ENCODE measurements around the gene TEX48. TPM values are rescaled to one million over a fixed set of nuclear protein-coding genes. Genes with fewer than 3 reads are reported as not detected.

Gene TEX48
- total RNA-seq, 2 experiments from 2014 or later, result 0.61 to 1.7 TPM

- peaks cover 18% of the 10 kb centered on the region for H3K9me3 Mint-ChIP-seq (ENCODE audit: insufficient read depth)
- ATAC-seq, result no peak
- DNase-seq, result no peak
- H3K27ac Mint-ChIP-seq, result peak overlapping the region; percentile 21
- POLR2A ChIA-PET, result interaction anchor here (0.6 to 1.4 kb wide), 2 partner anchors 8 to 13 kb away, joined by 4 read pairs; no protein-coding TSS in a partner anchor
- no peaks in the 10 kb centered on the region for H3K27me3 Mint-ChIP-seq (ENCODE audit: low read depth)
- peaks cover 34% of the 10 kb centered on the region for H3K36me3 Mint-ChIP-seq (ENCODE audit: low read depth)
- peaks cover 72% of the 10 kb centered on the region for H3K4me1 Mint-ChIP-seq (ENCODE audit: low read depth)
- CTCF ChIA-PET, result interaction anchor here (0.6 to 9.9 kb wide), 25 partner anchors 10 to 841 kb away, joined by 3 to 243 read pairs (median 23); partner anchors contain the start of gene TNFSF8
- H3K4me3 Mint-ChIP-seq, result no peak overlapping the region
These were observed 854 bp upstream of the TEX48 start for GRCh38 chr9:114682846-114683245.

DNA sequence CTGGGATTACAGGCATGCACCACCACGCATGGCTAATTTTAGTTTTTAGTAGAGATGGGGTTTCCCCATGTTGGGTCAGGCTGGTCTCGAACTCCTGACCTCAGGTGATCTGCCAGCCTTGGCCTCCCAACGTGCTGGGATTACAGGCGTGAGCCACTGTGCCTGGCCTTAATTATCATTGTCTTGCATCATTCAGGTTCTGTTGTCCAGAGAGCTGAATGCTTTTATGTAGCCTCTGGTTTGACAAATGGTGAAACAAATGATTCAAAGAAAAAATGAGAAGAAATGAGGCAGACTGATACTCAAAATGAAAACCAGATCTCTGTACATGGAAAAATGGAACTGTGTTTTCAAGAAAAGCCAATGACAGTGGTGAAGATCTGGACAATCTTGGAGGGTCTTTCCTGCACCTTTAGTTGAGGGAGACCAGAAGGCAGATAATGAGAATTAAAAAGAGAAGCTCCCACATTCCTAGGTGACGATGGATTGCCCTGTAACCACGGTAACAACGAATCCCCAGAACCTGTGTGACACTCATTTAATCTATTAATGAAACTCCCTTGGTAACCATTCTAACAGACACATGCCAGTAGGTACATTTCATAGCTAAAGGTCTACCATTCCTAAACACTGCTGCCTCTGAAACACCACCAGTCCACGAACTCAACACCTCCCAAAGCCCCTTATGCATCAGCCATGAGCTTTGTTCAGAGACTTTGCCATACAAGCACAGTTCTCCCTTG is 1.6 kb downstream of the TEX48 start:
- peaks cover 12% of the 10 kb centered on the region for H3K36me3 Mint-ChIP-seq (ENCODE audit: low read depth)
- no peaks in the 10 kb centered on the region for H3K27me3 Mint-ChIP-seq (ENCODE audit: low read depth)
- ChIA-PET CTCF (interaction anchor here (0.7 to 9.9 kb wide), 62 partner anchors 9 to 846 kb away, joined by 3 to 243 read pairs (median 5); partner anchors contain the start of gene TNFSF8), POLR2A (interaction anchor here (0.7 to 1.4 kb wide), 4 partner anchors 26 to 334 kb away, joined by 3 to 5 read pairs (median 4); partner anchors contain the start of gene TNFSF8)
- ATAC-seq, result no peak
- H3K4me1 Mint-ChIP-seq (ENCODE audit: low read depth), result peaks cover 61% of the 10 kb centered on the region
- DNase-seq, result no peak
- H3K4me3 Mint-ChIP-seq, result no peak overlapping the region
- peaks cover 10% of the 10 kb centered on the region for H3K9me3 Mint-ChIP-seq (ENCODE audit: insufficient read depth)
- H3K27ac Mint-ChIP-seq, result no peak overlapping the region

DNA sequence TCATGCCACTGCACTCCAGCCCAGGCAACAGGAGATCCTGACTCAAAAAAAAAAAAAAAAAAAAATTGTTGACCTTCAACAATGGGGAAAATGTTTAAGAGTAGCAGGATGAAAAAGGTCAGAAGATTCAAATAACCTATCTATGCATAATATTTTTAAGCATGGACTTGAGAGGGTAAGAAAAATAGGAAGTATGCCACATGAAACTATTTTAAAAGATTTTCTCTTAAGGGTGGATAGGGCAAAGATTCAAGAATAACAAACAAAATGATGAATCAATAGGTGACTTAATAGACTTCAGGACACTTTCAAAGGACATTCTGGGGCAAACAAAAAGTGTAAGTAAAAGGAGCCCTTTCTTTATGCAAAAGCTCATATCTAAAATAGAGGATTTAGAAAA is 3.2 kb downstream of the TEX48 start:
- DNase-seq, result no peak
- H3K27ac Mint-ChIP-seq, result no peak overlapping the region
- H3K4me3 Mint-ChIP-seq, result no peak overlapping the region
- ChIA-PET POLR2A (no interaction called here), CTCF (interaction anchor here (0.7 to 9.9 kb wide), 9 partner anchors 25 to 845 kb away, joined by 3 to 243 read pairs (median 27); no protein-coding TSS in a partner anchor)
- H3K36me3 Mint-ChIP-seq (ENCODE audit: low read depth), result peaks cover 7% of the 10 kb centered on the region
- peaks cover 3% of the 10 kb centered on the region for H3K27me3 Mint-ChIP-seq (ENCODE audit: low read depth)
- H3K4me1 Mint-ChIP-seq (ENCODE audit: low read depth), result peaks cover 63% of the 10 kb centered on the region
- no peak for ATAC-seq
- H3K9me3 Mint-ChIP-seq (ENCODE audit: insufficient read depth), result no peaks in the 10 kb centered on the region

- peaks cover 6% of the 10 kb centered on the region for H3K27me3 Mint-ChIP-seq (ENCODE audit: low read depth)
- H3K4me3 Mint-ChIP-seq, result no peak overlapping the region
- DNase-seq, result no peak
- H3K27ac Mint-ChIP-seq, result peak overlapping the region; percentile 24
- no peak for ATAC-seq
- CTCF ChIA-PET, result interaction anchor here (1.0 to 9.9 kb wide), 7 partner anchors 16 to 339 kb away, joined by 3 to 243 read pairs (median 3); no protein-coding TSS in a partner anchor
- POLR2A ChIA-PET, result interaction anchor here (0.6 kb wide), 1 partner anchor 17 kb away, joined by 3 read pairs; no protein-coding TSS in a partner anchor
- peaks cover 3% of the 10 kb centered on the region for H3K36me3 Mint-ChIP-seq (ENCODE audit: low read depth)
- H3K4me1 Mint-ChIP-seq (ENCODE audit: low read depth), result peaks cover 58% of the 10 kb centered on the region
- no peaks in the 10 kb centered on the region for H3K9me3 Mint-ChIP-seq (ENCODE audit: insufficient read depth)
These were observed 3.9 kb downstream of the TEX48 start for GRCh38 chr9:114678130-114678529.

DNA sequence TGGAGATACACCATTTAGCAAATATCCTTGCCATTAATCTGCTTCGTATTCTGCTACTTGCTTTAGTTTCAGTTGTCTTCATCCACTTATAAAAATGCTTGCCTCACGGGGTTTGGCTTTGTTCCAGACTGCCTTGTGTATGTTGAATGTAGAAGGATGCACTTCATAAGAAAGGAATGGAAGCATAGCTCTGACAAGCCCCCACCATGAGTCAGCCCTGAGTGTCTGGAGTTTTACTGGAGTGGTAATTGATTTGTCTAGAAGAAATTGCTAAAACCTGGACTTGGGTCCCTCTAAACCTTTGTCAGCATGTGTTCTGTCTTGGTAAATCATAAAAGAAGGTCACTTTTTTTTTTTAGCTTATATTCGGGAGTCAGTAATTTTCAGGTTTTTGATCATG is 4.6 kb downstream of the TEX48 start:
- ATAC-seq, result no peak
- POLR2A ChIA-PET, result interaction anchor here (0.7 kb wide), 1 partner anchor 432 kb away, joined by 4 read pairs; no protein-coding TSS in a partner anchor
- no peak overlapping the region for H3K4me3 Mint-ChIP-seq
- peaks cover 2% of the 10 kb centered on the region for H3K36me3 Mint-ChIP-seq (ENCODE audit: low read depth)
- no peaks in the 10 kb centered on the region for H3K9me3 Mint-ChIP-seq (ENCODE audit: insufficient read depth)
- H3K27me3 Mint-ChIP-seq (ENCODE audit: low read depth), result peaks cover 11% of the 10 kb centered on the region
- H3K4me1 Mint-ChIP-seq (ENCODE audit: low read depth), result peaks cover 53% of the 10 kb centered on the region
- no peak for DNase-seq
- H3K27ac Mint-ChIP-seq, result peak overlapping the region; percentile 53
- CTCF ChIA-PET, result interaction anchor here (1.0 to 9.9 kb wide), 9 partner anchors 15 to 340 kb away, joined by 3 to 243 read pairs (median 3); no protein-coding TSS in a partner anchor

DNA sequence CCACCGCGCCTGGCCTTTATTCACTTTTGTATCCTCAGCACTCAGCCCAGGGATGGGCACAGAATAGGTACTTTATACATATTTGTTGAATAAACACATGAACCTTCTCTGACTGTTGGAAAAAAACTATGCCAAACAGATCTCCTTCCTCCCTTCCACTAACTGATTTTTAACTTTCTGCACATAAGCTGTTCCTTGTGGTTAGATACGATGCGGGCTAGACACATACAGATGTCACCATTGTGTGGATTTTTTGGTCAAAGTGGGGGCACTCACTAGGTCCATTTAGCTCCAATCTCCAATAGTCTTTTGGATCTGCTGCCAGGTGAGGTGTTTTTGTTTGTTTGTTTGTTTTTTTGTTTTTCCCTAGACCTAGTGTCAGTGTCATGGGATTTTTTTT is 5.1 kb downstream of the TEX48 start:
- ChIA-PET CTCF (interaction anchor here (0.8 to 9.9 kb wide), 8 partner anchors 9 to 340 kb away, joined by 3 to 243 read pairs (median 4); no protein-coding TSS in a partner anchor), POLR2A (interaction anchor here (0.7 kb wide), 1 partner anchor 431 kb away, joined by 4 read pairs; no protein-coding TSS in a partner anchor)
- peaks cover 16% of the 10 kb centered on the region for H3K27me3 Mint-ChIP-seq (ENCODE audit: low read depth)
- no peak for ATAC-seq
- no peak overlapping the region for H3K4me3 Mint-ChIP-seq
- H3K27ac Mint-ChIP-seq, result no peak overlapping the region
- DNase-seq, result no peak
- peaks cover 2% of the 10 kb centered on the region for H3K36me3 Mint-ChIP-seq (ENCODE audit: low read depth)
- no peaks in the 10 kb centered on the region for H3K9me3 Mint-ChIP-seq (ENCODE audit: insufficient read depth)
- peaks cover 52% of the 10 kb centered on the region for H3K4me1 Mint-ChIP-seq (ENCODE audit: low read depth)

DNA sequence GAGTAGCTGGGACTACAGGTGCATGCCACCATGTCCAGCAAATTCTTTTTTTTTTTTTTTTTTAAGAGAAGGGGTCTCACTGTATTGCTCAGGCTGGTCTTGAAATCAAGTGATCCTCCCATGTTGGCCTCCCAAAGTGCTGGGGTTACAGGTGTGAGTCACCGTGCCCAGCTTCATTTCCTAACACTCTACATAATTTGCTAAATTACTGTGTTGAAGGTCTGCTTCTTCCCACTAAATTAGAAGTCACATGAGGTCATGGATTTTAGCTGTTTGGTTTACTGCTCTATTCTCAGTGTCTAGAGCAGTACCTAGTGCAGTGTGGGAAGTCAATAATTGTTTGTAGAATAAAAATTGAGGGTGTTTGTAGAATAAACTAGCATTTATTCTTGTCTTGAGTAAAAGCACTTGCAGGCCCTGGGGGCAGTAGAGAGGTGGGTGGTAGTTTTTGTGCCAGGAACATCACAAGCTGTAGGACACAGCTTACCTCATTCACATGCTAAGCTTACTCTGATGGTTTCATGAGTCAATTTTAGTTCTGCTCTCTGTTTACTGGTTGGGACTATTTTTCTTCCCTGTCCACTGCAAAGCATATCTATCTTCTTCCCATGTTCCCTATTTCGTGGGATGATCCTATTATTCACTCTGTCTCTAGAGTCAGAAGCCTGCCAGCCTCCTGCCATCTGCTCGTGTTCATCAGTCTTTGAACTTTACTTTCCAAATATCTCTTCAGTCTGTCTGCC is 7.0 kb downstream of the TEX48 start:
- DNase-seq, result no peak
- H3K27ac Mint-ChIP-seq, result no peak overlapping the region
- H3K4me1 Mint-ChIP-seq (ENCODE audit: low read depth), result peaks cover 38% of the 10 kb centered on the region
- CTCF ChIA-PET, result interaction anchor here (1.5 to 9.9 kb wide), 5 partner anchors 13 to 342 kb away, joined by 6 to 243 read pairs (median 10); no protein-coding TSS in a partner anchor
- peaks cover 18% of the 10 kb centered on the region for H3K27me3 Mint-ChIP-seq (ENCODE audit: low read depth)
- no peaks in the 10 kb centered on the region for H3K9me3 Mint-ChIP-seq (ENCODE audit: insufficient read depth)
- no peak overlapping the region for H3K4me3 Mint-ChIP-seq
- POLR2A ChIA-PET, result interaction anchor here (0.6 kb wide), 1 partner anchor 670 kb away, joined by 6 read pairs; no protein-coding TSS in a partner anchor
- H3K36me3 Mint-ChIP-seq (ENCODE audit: low read depth), result peaks cover 2% of the 10 kb centered on the region
- no peak for ATAC-seq

DNA sequence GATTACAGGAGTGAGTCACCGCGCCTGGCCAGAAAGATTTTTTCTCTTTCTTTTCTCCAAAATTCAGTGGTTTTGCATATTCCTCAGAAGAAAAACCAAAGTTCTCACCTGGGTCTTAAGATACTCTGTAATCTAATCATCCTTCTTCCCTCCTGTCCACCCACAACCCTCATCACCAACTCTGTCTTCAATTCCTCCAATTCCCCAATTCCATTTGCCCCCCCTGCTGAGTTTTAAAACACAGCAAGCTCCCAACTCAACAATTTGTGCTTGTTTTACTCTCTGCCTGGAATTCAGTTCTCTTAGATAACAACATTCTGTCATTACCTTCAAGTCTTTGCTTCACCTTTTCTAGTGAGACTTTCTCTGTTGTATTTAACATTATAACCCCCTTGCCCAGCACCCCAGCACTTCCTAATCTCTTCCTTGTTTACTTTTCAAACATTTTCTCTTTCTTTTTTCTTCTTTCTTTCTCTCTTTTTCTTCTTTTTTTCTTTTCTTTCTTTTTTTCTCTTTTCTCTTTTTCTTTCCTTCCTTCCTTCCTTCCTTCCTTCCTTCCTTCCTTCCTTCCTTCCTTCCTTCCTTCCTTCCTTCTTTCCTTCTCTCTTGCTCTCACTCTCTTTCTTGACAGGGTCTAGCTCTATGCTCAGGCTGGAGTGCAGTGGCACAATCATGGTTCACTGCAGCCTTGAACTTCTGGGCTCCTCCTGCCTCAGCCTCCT is 7.8 kb downstream of the TEX48 start:
- ChIA-PET POLR2A (interaction anchor here (0.6 kb wide), 1 partner anchor 670 kb away, joined by 6 read pairs; no protein-coding TSS in a partner anchor), CTCF (interaction anchor here (1.9 to 9.9 kb wide), 4 partner anchors 12 to 343 kb away, joined by 8 to 243 read pairs (median 78); no protein-coding TSS in a partner anchor)
- H3K27ac Mint-ChIP-seq, result no peak overlapping the region
- peaks cover 36% of the 10 kb centered on the region for H3K4me1 Mint-ChIP-seq (ENCODE audit: low read depth)
- no peak overlapping the region for H3K4me3 Mint-ChIP-seq
- peaks cover 2% of the 10 kb centered on the region for H3K36me3 Mint-ChIP-seq (ENCODE audit: low read depth)
- ATAC-seq (no peak), DNase-seq (no peak)
- H3K9me3 Mint-ChIP-seq (ENCODE audit: insufficient read depth), result no peaks in the 10 kb centered on the region
- peaks cover 18% of the 10 kb centered on the region for H3K27me3 Mint-ChIP-seq (ENCODE audit: low read depth)

GRCh38 chr9:114671605-114672004 is 10.4 kb downstream of the TEX48 start:
- POLR2A ChIA-PET, result interaction anchor here (0.6 kb wide), 1 partner anchor 153 kb away, joined by 3 read pairs; no protein-coding TSS in a partner anchor
- Mint-ChIP-seq H3K36me3 (ENCODE audit: low read depth) (peaks cover 2% of the 10 kb centered on the region), H3K4me3 (no peak overlapping the region), H3K4me1 (ENCODE audit: low read depth) (peaks cover 16% of the 10 kb centered on the region), H3K27me3 (ENCODE audit: low read depth) (peaks cover 19% of the 10 kb centered on the region), H3K27ac (no peak overlapping the region), H3K9me3 (ENCODE audit: insufficient read depth) (no peaks in the 10 kb centered on the region)
- CTCF ChIA-PET, result interaction anchor here (0.8 to 4.6 kb wide), 6 partner anchors 10 to 855 kb away, joined by 3 to 29 read pairs (median 4); partner anchors contain the start of gene TEX48
- ATAC-seq (no peak), DNase-seq (no peak)

DNA sequence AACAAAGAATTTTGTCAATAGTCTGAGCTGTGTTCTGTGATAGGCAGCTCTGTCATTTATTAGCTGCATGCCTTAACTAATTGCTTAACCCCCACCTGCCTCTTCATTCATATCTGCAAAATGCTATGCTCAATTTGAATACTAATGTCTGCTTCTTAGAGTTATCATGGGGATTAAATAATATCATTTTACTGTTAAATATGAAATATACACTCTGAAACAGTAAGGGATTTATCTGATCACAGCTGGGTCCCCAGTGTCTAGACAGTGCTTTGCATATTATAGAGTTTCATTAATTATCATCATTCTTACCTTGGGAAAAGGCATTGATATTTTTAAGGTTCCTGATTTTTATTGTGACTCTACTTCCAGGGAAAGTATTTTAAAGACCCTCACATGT is 12.0 kb downstream of the TEX48 start:
- DNase-seq, result no peak
- peaks cover 10% of the 10 kb centered on the region for H3K4me1 Mint-ChIP-seq (ENCODE audit: low read depth)
- no peak overlapping the region for H3K27ac Mint-ChIP-seq
- H3K36me3 Mint-ChIP-seq (ENCODE audit: low read depth), result peaks cover 2% of the 10 kb centered on the region
- ChIA-PET CTCF (interaction anchor here (2.5 to 4.6 kb wide), 2 partner anchors 8 to 11 kb away, joined by 9 to 29 read pairs; partner anchors contain the start of gene TEX48), POLR2A (no interaction called here)
- H3K9me3 Mint-ChIP-seq (ENCODE audit: insufficient read depth), result no peaks in the 10 kb centered on the region
- no peak for ATAC-seq
- H3K27me3 Mint-ChIP-seq (ENCODE audit: low read depth), result peaks cover 24% of the 10 kb centered on the region
- H3K4me3 Mint-ChIP-seq, result no peak overlapping the region

DNA sequence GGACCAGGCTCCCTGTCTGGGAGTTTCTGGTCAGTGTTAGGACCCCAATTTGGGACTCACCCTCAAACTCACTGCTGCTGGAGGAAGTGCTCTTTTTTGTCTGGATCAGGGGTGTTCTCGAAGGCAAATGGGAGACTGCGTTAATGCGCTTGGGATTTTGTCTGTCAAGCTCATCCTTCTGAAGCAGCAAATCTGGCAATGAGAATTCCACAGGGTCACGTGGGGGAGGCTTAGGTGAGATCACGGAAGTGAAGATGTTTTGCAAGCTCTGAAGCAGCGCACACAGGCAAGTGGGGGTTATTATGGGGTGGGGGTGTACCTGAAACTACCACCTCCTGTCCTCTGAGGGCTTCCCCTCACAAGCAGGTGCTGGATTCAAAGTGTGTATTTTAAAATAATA is 13.8 kb downstream of the TEX48 start:
- Mint-ChIP-seq H3K27me3 (ENCODE audit: low read depth) (peaks cover 23% of the 10 kb centered on the region), H3K9me3 (ENCODE audit: insufficient read depth) (no peaks in the 10 kb centered on the region), H3K36me3 (ENCODE audit: low read depth) (no peaks in the 10 kb centered on the region), H3K27ac (no peak overlapping the region), H3K4me1 (ENCODE audit: low read depth) (peaks cover 2% of the 10 kb centered on the region), H3K4me3 (no peak overlapping the region)
- CTCF ChIA-PET, result interaction anchor here (0.8 to 1.4 kb wide), 4 partner anchors 15 to 262 kb away, joined by 3 to 4 read pairs (median 4); no protein-coding TSS in a partner anchor
- ATAC-seq (no peak), DNase-seq (no peak)
- POLR2A ChIA-PET, result no interaction called here

All from activated CD8-positive, alpha-beta T cell treated with anti-CD3 and anti-CD28 coated beads, Interleukin-2, amount 10 ng/mL, durations not matched to agents 7 days and 5 days (primary cell).